ENCODE measurements around the gene GABRA4. TPM values are rescaled to one million over a fixed set of nuclear protein-coding genes. Genes with fewer than 3 reads are reported as not detected.

The GABRA4 gene
- total and polyA plus RNA-seq, 5 donors: 0.03 to 1.9 (median 0.18) TPM

- WGBS: 75% methylated on average over 2 of the region's 2 CpGs
- ATAC-seq: no peak
- Histone ChIP-seq H3K27me3 (ENCODE audit: control insufficient read depth, insufficient read depth) (no peaks in the 10 kb centered on the region), H3K4me1 (ENCODE audit: control insufficient read depth, insufficient read depth, low read length) (no peaks in the 10 kb centered on the region), H3K9me3 (ENCODE audit: control insufficient read depth, low read length) (no peaks in the 10 kb centered on the region), H3K4me3 (ENCODE audit: low read length) (no peak overlapping the region), H3K27ac (ENCODE audit: low read length) (no peak overlapping the region)
- intact Hi-C loops (cut with DNase I): no loop called here
- DNase-seq: no peak
Measured at GRCh38 chr4:46979283-46979682, 14.1 kb downstream of the GABRA4 start.

- Histone ChIP-seq H3K9me3 (ENCODE audit: control insufficient read depth, low read length) (no peaks in the 10 kb centered on the region), H3K4me1 (ENCODE audit: control insufficient read depth, insufficient read depth, low read length) (no peaks in the 10 kb centered on the region), H3K4me3 (ENCODE audit: low read length) (no peak overlapping the region), H3K27me3 (ENCODE audit: control insufficient read depth, insufficient read depth) (no peaks in the 10 kb centered on the region), H3K27ac (ENCODE audit: low read length) (no peak overlapping the region)
- no peak for DNase-seq
- WGBS: 92% methylated on average over 2 of the region's 2 CpGs
- intact Hi-C loops (cut with DNase I): no loop called here
- no peak for ATAC-seq
Measured at GRCh38 chr4:46977245-46977644, 16.1 kb downstream of the GABRA4 start.

GRCh38 chr4:46975812-46976553 lies 17.4 kb downstream of the GABRA4 start:
- DNase-seq (no peak), ATAC-seq (no peak)
- intact Hi-C loops (cut with DNase I): no loop called here
- Histone ChIP-seq H3K4me3 (ENCODE audit: low read length) (no peak overlapping the region), H3K4me1 (ENCODE audit: control insufficient read depth, insufficient read depth, low read length) (no peaks in the 10 kb centered on the region), H3K9me3 (ENCODE audit: control insufficient read depth, low read length) (no peaks in the 10 kb centered on the region), H3K27ac (ENCODE audit: low read length) (no peak overlapping the region), H3K27me3 (ENCODE audit: control insufficient read depth, insufficient read depth) (no peaks in the 10 kb centered on the region)
- 40% methylated on average over 4 of the region's 4 CpGs for WGBS

- H3K9me3 ChIP-seq (ENCODE audit: control insufficient read depth, low read length): no peaks in the 10 kb centered on the region
Measured at GRCh38 chr4:46974891-46975543, 18.4 kb downstream of the GABRA4 start.

GRCh38 chr4:46968847-46969246 lies 24.5 kb downstream of the GABRA4 start:
- ATAC-seq: no peak
- H3K4me1 ChIP-seq (ENCODE audit: control insufficient read depth, insufficient read depth, low read length): no peaks in the 10 kb centered on the region
- H3K27me3 ChIP-seq (ENCODE audit: control insufficient read depth, insufficient read depth): no peaks in the 10 kb centered on the region
- no peaks in the 10 kb centered on the region for H3K9me3 ChIP-seq (ENCODE audit: control insufficient read depth, low read length)
- WGBS: 83% methylated on average over 1 of the region's 1 CpG
- H3K4me3 ChIP-seq (ENCODE audit: low read length): no peak overlapping the region
- no peak for DNase-seq
- no peak overlapping the region for H3K27ac ChIP-seq (ENCODE audit: low read length)
- intact Hi-C loops (cut with DNase I): no loop called here

More at GRCh38 chr4:46974891-46975543, 18.4 kb downstream of the GABRA4 start:
- Histone ChIP-seq H3K4me1 (ENCODE audit: control insufficient read depth, insufficient read depth, low read length) (no peaks in the 10 kb centered on the region), H3K27me3 (ENCODE audit: control insufficient read depth, insufficient read depth) (no peaks in the 10 kb centered on the region), H3K4me3 (ENCODE audit: low read length) (no peak overlapping the region), H3K27ac (ENCODE audit: low read length) (no peak overlapping the region)
- no peak for ATAC-seq
- 93% methylated on average over 1 of the region's 1 CpG for WGBS
- intact Hi-C loops (cut with DNase I): no loop called here
- DNase-seq: no peak

GRCh38 chr4:46967631-46968030 lies 25.8 kb downstream of the GABRA4 start:
- WGBS: 80% methylated on average over 2 of the region's 2 CpGs

GRCh38 chr4:46958742-46959488 lies 34.5 kb downstream of the GABRA4 start:
- 66% methylated on average over 2 of the region's 2 CpGs for WGBS
- H3K4me3 ChIP-seq (ENCODE audit: low read length): no peak overlapping the region
- no peak for ATAC-seq
- intact Hi-C loops (cut with DNase I): no loop called here
- no peak overlapping the region for H3K27ac ChIP-seq (ENCODE audit: low read length)
- no peaks in the 10 kb centered on the region for H3K9me3 ChIP-seq (ENCODE audit: control insufficient read depth, low read length)
- H3K4me1 ChIP-seq (ENCODE audit: control insufficient read depth, insufficient read depth, low read length): no peaks in the 10 kb centered on the region
- no peak for DNase-seq
- no peaks in the 10 kb centered on the region for H3K27me3 ChIP-seq (ENCODE audit: control insufficient read depth, insufficient read depth)

More at GRCh38 chr4:46967631-46968030, 25.8 kb downstream of the GABRA4 start:
- intact Hi-C loops (cut with DNase I): no loop called here
- no peaks in the 10 kb centered on the region for H3K4me1 ChIP-seq (ENCODE audit: control insufficient read depth, insufficient read depth, low read length)
- no peaks in the 10 kb centered on the region for H3K27me3 ChIP-seq (ENCODE audit: control insufficient read depth, insufficient read depth)
- no peak overlapping the region for H3K4me3 ChIP-seq (ENCODE audit: low read length)
- no peaks in the 10 kb centered on the region for H3K9me3 ChIP-seq (ENCODE audit: control insufficient read depth, low read length)
- no peak for ATAC-seq
- H3K27ac ChIP-seq (ENCODE audit: low read length): no peak overlapping the region
- DNase-seq: no peak

GRCh38 chr4:46956451-46956850 lies 36.9 kb downstream of the GABRA4 start:
- no peaks in the 10 kb centered on the region for H3K4me1 ChIP-seq (ENCODE audit: control insufficient read depth, insufficient read depth, low read length)
- H3K27ac ChIP-seq (ENCODE audit: low read length): no peak overlapping the region
- DNase-seq: no peak
- intact Hi-C loops (cut with DNase I): no loop called here
- no peaks in the 10 kb centered on the region for H3K9me3 ChIP-seq (ENCODE audit: control insufficient read depth, low read length)
- no peaks in the 10 kb centered on the region for H3K27me3 ChIP-seq (ENCODE audit: control insufficient read depth, insufficient read depth)
- ATAC-seq: no peak
- 49% methylated on average over 4 of the region's 4 CpGs for WGBS
- no peak overlapping the region for H3K4me3 ChIP-seq (ENCODE audit: low read length)

- intact Hi-C loops (cut with DNase I): no loop called here
- Histone ChIP-seq H3K27ac (ENCODE audit: low read length) (no peak overlapping the region), H3K4me1 (ENCODE audit: control insufficient read depth, insufficient read depth, low read length) (no peaks in the 10 kb centered on the region), H3K27me3 (ENCODE audit: control insufficient read depth, insufficient read depth) (no peaks in the 10 kb centered on the region), H3K9me3 (ENCODE audit: control insufficient read depth, low read length) (no peaks in the 10 kb centered on the region), H3K4me3 (ENCODE audit: low read length) (no peak overlapping the region)
- ATAC-seq (no peak), DNase-seq (no peak)
Measured at GRCh38 chr4:46955601-46956000, 37.8 kb downstream of the GABRA4 start.

GRCh38 chr4:46954643-46955042 lies 38.7 kb downstream of the GABRA4 start:
- Histone ChIP-seq H3K4me1 (ENCODE audit: control insufficient read depth, insufficient read depth, low read length) (no peaks in the 10 kb centered on the region), H3K27me3 (ENCODE audit: control insufficient read depth, insufficient read depth) (no peaks in the 10 kb centered on the region), H3K4me3 (ENCODE audit: low read length) (no peak overlapping the region), H3K9me3 (ENCODE audit: control insufficient read depth, low read length) (no peaks in the 10 kb centered on the region), H3K27ac (ENCODE audit: low read length) (no peak overlapping the region)
- no peak for DNase-seq
- intact Hi-C loops (cut with DNase I): no loop called here
- ATAC-seq: no peak

GRCh38 chr4:46953564-46953963 lies 39.8 kb downstream of the GABRA4 start:
- 93% methylated on average over 2 of the region's 2 CpGs for WGBS
- intact Hi-C loops (cut with DNase I): no loop called here

More at GRCh38 chr4:46953564-46953963, 39.8 kb downstream of the GABRA4 start:
- Histone ChIP-seq H3K4me1 (ENCODE audit: control insufficient read depth, insufficient read depth, low read length) (no peaks in the 10 kb centered on the region), H3K4me3 (ENCODE audit: low read length) (no peak overlapping the region), H3K27ac (ENCODE audit: low read length) (no peak overlapping the region), H3K27me3 (ENCODE audit: control insufficient read depth, insufficient read depth) (no peaks in the 10 kb centered on the region), H3K9me3 (ENCODE audit: control insufficient read depth, low read length) (no peaks in the 10 kb centered on the region)
- ATAC-seq (no peak), DNase-seq (no peak)

Measured in right cardiac atrium (tissue), 5 donors.